ENCODE measurements around the gene C1QTNF12.

C1QTNF12 gene

GRCh38 chr1:1213345-1214265, 32.9 kb downstream of the C1QTNF12 start, which contains the start of gene TNFRSF4:
TNFRSF4 (minus strand) TSS chr1:1214153; CDS start chr1:1214127, 26 bp downstream.
- peak; percentile 37 for DNase-seq (ENCODE audit: low read depth)

- DNase-seq (ENCODE audit: low read depth): no peak
Measured at GRCh38 chr1:1212780-1213344, 33.7 kb downstream of the C1QTNF12 start.

GRCh38 chr1:1211541-1212441, 34.7 kb downstream of the C1QTNF12 start:
- DNase-seq (ENCODE audit: low read depth): no peak

GRCh38 chr1:1210726-1211540, 35.6 kb downstream of the C1QTNF12 start:
- no peak for DNase-seq (ENCODE audit: low read depth)

- DNase-seq (ENCODE audit: low read depth): peak; percentile 43
Measured at GRCh38 chr1:1208713-1209433, 37.6 kb downstream of the C1QTNF12 start.

- DNase-seq (ENCODE audit: low read depth): no peak
Measured at GRCh38 chr1:1207571-1207892, 39.0 kb downstream of the C1QTNF12 start.

GRCh38 chr1:1206966-1207531, 39.5 kb downstream of the C1QTNF12 start:
- no peak for DNase-seq (ENCODE audit: low read depth)

- no peak for DNase-seq (ENCODE audit: low read depth)
Measured at GRCh38 chr1:1206376-1206965, 40.1 kb downstream of the C1QTNF12 start, which contains the start of gene TNFRSF18. TNFRSF18 (minus strand) TSS chr1:1206592; CDS start chr1:1206571, 21 bp downstream.

- DNase-seq (ENCODE audit: low read depth): no peak
Measured at GRCh38 chr1:1205769-1206375, 40.6 kb downstream of the C1QTNF12 start.

- DNase-seq (ENCODE audit: low read depth): no peak
Measured at GRCh38 chr1:1204998-1205768, 41.3 kb downstream of the C1QTNF12 start.

GRCh38 chr1:1204425-1204920, 42.0 kb downstream of the C1QTNF12 start:
- no peak for DNase-seq (ENCODE audit: low read depth)

DNA sequence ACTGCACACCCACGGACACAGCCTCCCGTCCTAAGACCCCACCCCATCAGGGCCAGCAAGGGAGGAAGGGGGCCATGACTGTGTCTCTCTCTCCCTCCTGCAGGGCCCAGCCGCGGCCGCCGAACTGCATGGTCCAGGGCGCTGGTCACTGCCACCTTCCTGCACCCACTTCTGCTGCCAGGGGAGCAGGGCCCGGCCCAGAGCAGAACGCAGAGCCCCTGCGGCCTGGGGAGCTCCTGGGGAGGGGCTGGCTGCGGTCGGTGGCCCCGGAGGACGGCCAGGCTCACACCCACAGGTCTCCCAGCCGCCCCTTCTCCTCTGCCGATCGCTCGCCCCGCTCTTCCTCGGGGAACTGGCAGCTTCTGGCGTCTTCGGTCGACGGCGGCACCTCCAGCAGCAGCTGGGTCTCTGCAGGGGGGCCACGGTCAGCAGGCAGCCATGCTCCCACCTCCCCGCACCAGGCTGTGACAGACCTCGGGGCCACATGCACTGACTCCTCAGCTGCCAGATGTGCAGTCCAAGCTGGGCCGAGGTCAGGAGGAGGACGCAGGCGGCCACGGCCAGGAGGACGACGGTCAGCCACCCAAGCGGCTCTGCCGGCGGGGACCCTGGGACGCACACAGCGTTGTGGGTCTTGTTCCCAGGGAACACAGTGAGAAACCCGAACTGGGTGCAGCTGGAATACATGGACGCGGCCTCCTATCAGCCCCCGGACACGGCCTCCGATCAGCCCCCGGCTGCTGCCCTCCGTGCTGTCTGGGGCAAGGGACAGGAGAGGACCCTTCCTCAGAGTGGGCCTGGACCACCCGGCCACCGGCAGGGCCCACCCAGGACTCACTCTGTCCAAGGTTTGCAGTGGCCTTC, 42.7 kb downstream of the C1QTNF12 start:
- no peak for DNase-seq (ENCODE audit: low read depth)

DNA sequence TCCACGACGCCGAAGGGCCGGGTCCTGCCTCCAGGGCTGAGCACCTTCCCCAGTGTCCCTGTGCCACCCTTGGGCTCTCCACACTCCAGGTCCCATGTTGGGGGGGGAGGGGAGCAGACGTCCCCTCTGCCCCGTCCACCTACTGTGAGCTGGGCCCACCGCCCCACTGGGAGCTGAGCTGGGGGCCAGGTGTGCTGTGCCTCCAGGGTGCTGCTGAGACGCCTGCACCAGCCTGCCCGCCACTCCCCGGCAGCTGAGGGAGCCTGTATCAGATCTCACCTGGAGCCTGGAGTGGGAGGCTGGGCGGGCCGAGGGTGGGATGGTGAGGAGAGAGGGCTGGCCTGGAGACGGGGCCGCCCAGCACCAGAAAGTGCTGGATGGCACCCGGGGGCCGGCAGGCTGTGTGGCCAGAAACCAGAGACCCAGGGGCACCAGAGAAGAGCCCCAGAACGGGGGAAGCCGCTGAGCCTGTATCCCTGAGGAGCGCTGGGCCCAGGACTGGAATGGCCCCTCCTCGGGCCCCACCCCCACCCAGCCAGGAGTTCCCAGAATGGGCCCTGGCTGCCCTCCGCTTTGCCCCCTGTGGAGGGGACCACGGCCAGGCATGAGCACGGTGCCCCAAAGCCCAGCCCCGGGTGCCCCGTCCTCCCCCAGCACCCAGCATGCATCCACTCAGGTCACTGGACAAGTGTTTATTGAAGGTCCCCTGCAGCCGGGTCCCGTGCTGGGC, 43.5 kb downstream of the C1QTNF12 start:
- no peak for DNase-seq (ENCODE audit: low read depth)

DNA sequence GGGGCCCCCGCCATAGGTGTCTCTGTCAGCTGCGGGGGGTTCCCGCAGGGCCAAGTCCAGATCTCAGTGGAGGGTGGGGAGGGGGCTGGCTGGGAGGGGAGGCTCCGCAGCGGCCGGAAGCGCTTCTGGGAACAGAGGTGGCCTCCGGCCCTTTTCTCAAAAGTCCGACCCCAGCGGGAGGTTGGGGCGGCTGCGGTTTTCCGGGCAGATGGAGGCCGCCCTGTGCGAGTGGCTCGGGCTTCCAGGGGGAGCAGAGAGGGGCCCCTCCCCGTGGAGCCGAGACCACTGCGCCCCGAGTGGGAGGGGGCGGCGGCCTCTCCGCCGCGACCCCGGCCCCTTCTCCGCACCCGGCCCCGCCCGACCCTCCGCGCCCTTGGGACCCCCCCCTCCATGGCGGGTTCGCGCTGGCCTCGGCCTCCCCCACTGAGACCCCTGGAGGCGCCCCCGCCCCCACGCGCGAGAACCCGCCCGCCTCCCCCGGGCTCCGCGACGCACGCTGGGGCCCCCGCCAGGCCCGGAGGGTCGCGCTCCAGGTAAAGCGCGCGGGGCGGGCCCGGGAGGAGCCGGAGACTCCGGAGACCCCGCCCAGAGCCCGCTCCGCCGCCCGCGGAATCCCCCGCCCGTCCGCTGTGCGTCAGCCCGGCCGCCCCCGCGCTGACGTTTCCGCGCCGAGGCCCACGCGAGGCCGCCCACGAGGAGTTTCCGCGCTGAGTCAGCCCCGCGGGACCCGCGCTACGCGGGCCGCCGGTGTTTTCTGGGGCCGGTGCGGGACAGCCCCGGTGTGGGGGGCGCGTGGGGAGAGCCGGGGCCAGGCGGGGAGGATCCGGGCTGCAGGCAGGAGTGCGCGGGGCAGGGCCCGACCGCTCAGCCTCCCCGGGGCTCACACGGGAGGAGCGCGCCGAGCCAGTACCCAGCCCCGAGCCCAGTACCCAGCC, 45.4 kb downstream of the C1QTNF12 start:
- DNase-seq (ENCODE audit: low read depth): peak; percentile 93

GRCh38 chr1:1199961-1200875, 46.3 kb downstream of the C1QTNF12 start:
- no peak for DNase-seq (ENCODE audit: low read depth)
